IPS-18a (cell line): ENCODE measurements around the gene GPR146.

ENCODE experiments used
- H3K27ac ChIP-seq: one replicate; pipeline ENCODE4 v1.5.1; 2013; ENCODE audit warnings: low read length
- H3K27me3 ChIP-seq: one replicate; pipeline ENCODE4 v1.6.1; 2013; ENCODE audit warnings: mild to moderate bottlenecking, low read length; ENCODE audit not compliant: control insufficient read depth, insufficient read depth
- H3K36me3 ChIP-seq: one replicate; pipeline ENCODE4 v1.6.1; 2013; ENCODE audit warnings: low read depth, low read length; ENCODE audit not compliant: control insufficient read depth
- H3K4me1 ChIP-seq: one replicate; pipeline ENCODE4 v1.6.1; 2013; ENCODE audit warnings: low read depth, low read length; ENCODE audit not compliant: control insufficient read depth
- H3K4me3 ChIP-seq: one replicate; pipeline ENCODE4 v1.5.1; 2013; ENCODE audit warnings: low read length
- H3K9ac ChIP-seq: one replicate; pipeline ENCODE4 v1.6.1; 2013; ENCODE audit warnings: mild to moderate bottlenecking, low read length, moderate library complexity
- H3K9me3 ChIP-seq: one replicate; pipeline ENCODE4 v1.6.1; 2013; ENCODE audit warnings: low read depth, low read length; ENCODE audit not compliant: control insufficient read depth

Gene GPR146

GRCh38 chr7:1059200-1060091 is 15.1 kb downstream of the GPR146 start:
- Histone ChIP-seq H3K9ac (no peak overlapping the region), H3K27me3 (no peaks in the 10 kb centered on the region), H3K27ac (no peak overlapping the region), H3K36me3 (no peaks in the 10 kb centered on the region), H3K9me3 (no peaks in the 10 kb centered on the region), H3K4me1 (no peaks in the 10 kb centered on the region), H3K4me3 (peak overlapping the region; percentile 38)

GRCh38 chr7:1060315-1061072 is 16.1 kb downstream of the GPR146 start:
- H3K4me3 ChIP-seq: peak overlapping the region; percentile 38
- no peak overlapping the region for H3K27ac ChIP-seq
- H3K4me1 ChIP-seq: no peaks in the 10 kb centered on the region
- no peak overlapping the region for H3K9ac ChIP-seq
- no peaks in the 10 kb centered on the region for H3K36me3 ChIP-seq
- H3K9me3 ChIP-seq: no peaks in the 10 kb centered on the region
- no peaks in the 10 kb centered on the region for H3K27me3 ChIP-seq

GRCh38 chr7:1061180-1061579 is 16.8 kb downstream of the GPR146 start:
- no peak overlapping the region for H3K9ac ChIP-seq
- no peak overlapping the region for H3K4me3 ChIP-seq
- no peaks in the 10 kb centered on the region for H3K4me1 ChIP-seq
- no peaks in the 10 kb centered on the region for H3K27me3 ChIP-seq
- no peaks in the 10 kb centered on the region for H3K9me3 ChIP-seq
- H3K27ac ChIP-seq: no peak overlapping the region
- no peaks in the 10 kb centered on the region for H3K36me3 ChIP-seq

- H3K9me3 ChIP-seq: no peaks in the 10 kb centered on the region
- no peaks in the 10 kb centered on the region for H3K36me3 ChIP-seq
- H3K27ac ChIP-seq: no peak overlapping the region
- H3K27me3 ChIP-seq: no peaks in the 10 kb centered on the region
- no peaks in the 10 kb centered on the region for H3K4me1 ChIP-seq
- no peak overlapping the region for H3K4me3 ChIP-seq
- H3K9ac ChIP-seq: no peak overlapping the region
These were observed 18.2 kb downstream of the GPR146 start for GRCh38 chr7:1062296-1063294.

GRCh38 chr7:1063361-1063760 is 19.0 kb downstream of the GPR146 start:
- Histone ChIP-seq H3K9me3 (no peaks in the 10 kb centered on the region), H3K36me3 (no peaks in the 10 kb centered on the region), H3K9ac (no peak overlapping the region), H3K4me3 (no peak overlapping the region), H3K27ac (no peak overlapping the region), H3K4me1 (no peaks in the 10 kb centered on the region), H3K27me3 (no peaks in the 10 kb centered on the region)

GRCh38 chr7:1064581-1064980 is 20.2 kb downstream of the GPR146 start:
- no peaks in the 10 kb centered on the region for H3K36me3 ChIP-seq
- no peaks in the 10 kb centered on the region for H3K27me3 ChIP-seq
- H3K27ac ChIP-seq: no peak overlapping the region
- no peaks in the 10 kb centered on the region for H3K4me1 ChIP-seq
- no peaks in the 10 kb centered on the region for H3K9me3 ChIP-seq
- no peak overlapping the region for H3K4me3 ChIP-seq
- H3K9ac ChIP-seq: no peak overlapping the region

GRCh38 chr7:1065263-1065584 is 20.9 kb downstream of the GPR146 start:
- Histone ChIP-seq H3K4me1 (no peaks in the 10 kb centered on the region), H3K36me3 (no peaks in the 10 kb centered on the region), H3K9ac (no peak overlapping the region), H3K9me3 (no peaks in the 10 kb centered on the region), H3K27me3 (no peaks in the 10 kb centered on the region), H3K27ac (no peak overlapping the region), H3K4me3 (no peak overlapping the region)

- no peak overlapping the region for H3K27ac ChIP-seq
- H3K4me3 ChIP-seq: no peak overlapping the region
- H3K27me3 ChIP-seq: no peaks in the 10 kb centered on the region
- no peak overlapping the region for H3K9ac ChIP-seq
- H3K4me1 ChIP-seq: no peaks in the 10 kb centered on the region
- peaks cover 3% of the 10 kb centered on the region for H3K9me3 ChIP-seq
- H3K36me3 ChIP-seq: no peaks in the 10 kb centered on the region
These were observed 21.4 kb downstream of the GPR146 start for GRCh38 chr7:1065585-1066241.

GRCh38 chr7:1066242-1066588 is 21.9 kb downstream of the GPR146 start:
- no peak overlapping the region for H3K9ac ChIP-seq
- no peak overlapping the region for H3K27ac ChIP-seq
- H3K9me3 ChIP-seq: peaks cover 3% of the 10 kb centered on the region
- H3K36me3 ChIP-seq: no peaks in the 10 kb centered on the region
- H3K4me1 ChIP-seq: no peaks in the 10 kb centered on the region
- H3K27me3 ChIP-seq: no peaks in the 10 kb centered on the region
- no peak overlapping the region for H3K4me3 ChIP-seq

GRCh38 chr7:1068013-1068412 is 23.7 kb downstream of the GPR146 start:
- H3K4me3 ChIP-seq: no peak overlapping the region
- H3K27ac ChIP-seq: no peak overlapping the region
- peaks cover 3% of the 10 kb centered on the region for H3K9me3 ChIP-seq
- H3K36me3 ChIP-seq: no peaks in the 10 kb centered on the region
- H3K9ac ChIP-seq: no peak overlapping the region
- H3K27me3 ChIP-seq: no peaks in the 10 kb centered on the region
- no peaks in the 10 kb centered on the region for H3K4me1 ChIP-seq

GRCh38 chr7:1068619-1069018 is 24.3 kb downstream of the GPR146 start:
- Histone ChIP-seq H3K36me3 (no peaks in the 10 kb centered on the region), H3K9me3 (peaks cover 3% of the 10 kb centered on the region), H3K27ac (no peak overlapping the region), H3K4me3 (no peak overlapping the region), H3K27me3 (no peaks in the 10 kb centered on the region), H3K4me1 (no peaks in the 10 kb centered on the region), H3K9ac (no peak overlapping the region)
